Lung (tissue), 12 donors: Measurements from ENCODE around the gene PHETA2. TPM values are rescaled to one million over a fixed set of nuclear protein-coding genes. Genes with fewer than 3 reads are reported as not detected.

Source experiments
- ATAC-seq: fragments of 200-7000 bp; cut with Tn5 transposase; one replicate; pipeline ENCODE4 v1.9.1; 2020; ENCODE audit warnings: moderate number of reproducible peaks; ENCODE audit not compliant: insufficient read depth, low FRiP score
- DNase-seq, 3 donors: peaks; one replicate each; pipeline ENCODE4 v3.0.0-alpha.2; 2013 to 2017
- H3K27ac ChIP-seq, 2 donors: one replicate each; pipeline ENCODE4 v1.5.1; 2013; ENCODE audit warnings: mild to moderate bottlenecking in 2 of 2, moderate library complexity in 2 of 2, control low read depth in 1 of 2, inconsistent platforms in 1 of 2, low read depth in 1 of 2, low read length in 1 of 2
- H3K27me3 ChIP-seq, 3 donors: one replicate each; pipeline ENCODE4 v1.5.1; 2013; ENCODE audit warnings: low read length in 2 of 3; ENCODE audit not compliant: control insufficient read depth in 3 of 3, insufficient read depth in 3 of 3
- H3K36me3 ChIP-seq, 4 donors: one replicate each; pipeline ENCODE4 v1.5.1; 2013; ENCODE audit warnings: low read length in 4 of 4, mild to moderate bottlenecking in 1 of 4, moderate library complexity in 1 of 4; ENCODE audit not compliant: control insufficient read depth in 4 of 4, insufficient read depth in 4 of 4
- H3K4me1 ChIP-seq, 5 donors: one replicate each; pipeline ENCODE4 v1.5.1; 2013; ENCODE audit warnings: low read length in 5 of 5, mild to moderate bottlenecking in 2 of 5, moderate library complexity in 1 of 5; ENCODE audit not compliant: control insufficient read depth in 5 of 5, insufficient read depth in 5 of 5
- H3K4me3 ChIP-seq: one replicate; pipeline ENCODE4 v1.5.1; 2013; ENCODE audit warnings: mild to moderate bottlenecking, control low read depth, moderate library complexity
- H3K9ac ChIP-seq, 2 donors: one replicate each; pipeline ENCODE4 v1.5.1; 2013; ENCODE audit warnings: low read length in 2 of 2, control low read depth in 1 of 2; ENCODE audit not compliant: insufficient read depth in 1 of 2
- H3K9me3 ChIP-seq, 4 donors: one replicate each; pipeline ENCODE4 v1.5.1; 2013; ENCODE audit warnings: low read length in 3 of 4, mild to moderate bottlenecking in 1 of 4, moderate library complexity in 1 of 4; ENCODE audit not compliant: control insufficient read depth in 4 of 4, insufficient read depth in 3 of 4
- WGBS, 2 donors: extraction: QIAGEN DNeasy Blood & Tissue Kit; methylation state at CpG; one replicate each; pipeline ENCODE4 v1.1.7; 2013; 5-methylcytosine and 5-hydroxymethylcytosine counted together
- polyA plus RNA-seq, 2 donors: library from polyadenylated mRNA; stranded (reverse); fragments of 200-250 nt; gene quantifications; one replicate each; pipeline ENCODE4 v1.2.1, GENCODE V29; 2013
- total RNA-seq, 2 donors: library from RNA; depleted of rRNA in 1 of 2; stranded (reverse); fragments of >200 nt in 1 of 2; gene quantifications; one replicate each; pipeline ENCODE4 v1.2.1, GENCODE V29; 2014 to 2021
- TF ChIP-seq, protein P1 (sequence below): IDR thresholded peaks from 2 replicates; pipeline ENCODE4 v1.5.1; 2012; ENCODE audit warnings: mild to moderate bottlenecking; ENCODE audit errors: control extremely low read depth, extremely low read depth
- donor health status: control.
- donor health status: control.
- donor health status: Bipolar disorder and iron deficiency.
- donor health status: healthy.
- donor health status: DM: yes; HTN: yes; CAD: no.

The PHETA2 gene
- total and polyA plus RNA-seq, 4 donors, result 11.8 to 18.1 (median 13.5) TPM

DNA sequence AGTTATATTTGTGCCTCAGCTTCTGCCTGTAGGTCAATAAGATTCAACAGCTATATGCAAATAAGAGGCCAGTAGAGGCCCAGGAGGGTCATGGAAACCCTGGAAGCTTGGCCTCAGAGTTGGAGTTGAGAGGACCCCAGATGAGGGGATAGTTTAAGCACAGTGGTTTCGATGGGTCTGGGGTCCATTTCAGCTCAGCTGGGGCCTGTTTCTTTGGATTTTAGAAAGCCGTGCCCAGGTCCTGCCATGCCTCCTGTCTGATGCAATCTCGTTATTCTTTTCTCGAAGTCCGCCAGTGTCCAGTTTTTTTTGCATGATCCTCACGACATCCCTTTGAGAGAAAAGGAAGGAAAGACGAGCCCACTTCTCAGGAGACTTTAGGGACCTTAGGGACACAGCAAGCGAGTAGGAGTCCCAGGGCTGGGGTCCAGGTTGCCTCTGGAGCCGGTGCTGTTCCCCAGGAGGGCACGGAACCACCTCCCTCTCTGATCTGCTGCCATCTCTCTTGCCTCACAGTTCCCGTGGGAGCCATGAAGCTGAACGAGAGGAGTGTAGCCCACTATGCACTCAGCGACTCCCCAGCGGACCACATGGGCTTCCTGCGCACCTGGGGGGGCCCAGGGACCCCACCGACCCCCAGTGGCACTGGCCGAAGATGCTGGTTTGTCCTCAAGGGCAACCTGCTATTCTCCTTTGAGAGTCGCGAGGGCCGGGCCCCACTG, 2.9 kb downstream of the PHETA2 start:
- no peak overlapping the region for H3K27ac ChIP-seq
- TF ChIP-seq, protein P1, sequence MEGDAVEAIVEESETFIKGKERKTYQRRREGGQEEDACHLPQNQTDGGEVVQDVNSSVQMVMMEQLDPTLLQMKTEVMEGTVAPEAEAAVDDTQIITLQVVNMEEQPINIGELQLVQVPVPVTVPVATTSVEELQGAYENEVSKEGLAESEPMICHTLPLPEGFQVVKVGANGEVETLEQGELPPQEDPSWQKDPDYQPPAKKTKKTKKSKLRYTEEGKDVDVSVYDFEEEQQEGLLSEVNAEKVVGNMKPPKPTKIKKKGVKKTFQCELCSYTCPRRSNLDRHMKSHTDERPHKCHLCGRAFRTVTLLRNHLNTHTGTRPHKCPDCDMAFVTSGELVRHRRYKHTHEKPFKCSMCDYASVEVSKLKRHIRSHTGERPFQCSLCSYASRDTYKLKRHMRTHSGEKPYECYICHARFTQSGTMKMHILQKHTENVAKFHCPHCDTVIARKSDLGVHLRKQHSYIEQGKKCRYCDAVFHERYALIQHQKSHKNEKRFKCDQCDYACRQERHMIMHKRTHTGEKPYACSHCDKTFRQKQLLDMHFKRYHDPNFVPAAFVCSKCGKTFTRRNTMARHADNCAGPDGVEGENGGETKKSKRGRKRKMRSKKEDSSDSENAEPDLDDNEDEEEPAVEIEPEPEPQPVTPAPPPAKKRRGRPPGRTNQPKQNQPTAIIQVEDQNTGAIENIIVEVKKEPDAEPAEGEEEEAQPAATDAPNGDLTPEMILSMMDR, result no peak
- no peak for DNase-seq

DNA sequence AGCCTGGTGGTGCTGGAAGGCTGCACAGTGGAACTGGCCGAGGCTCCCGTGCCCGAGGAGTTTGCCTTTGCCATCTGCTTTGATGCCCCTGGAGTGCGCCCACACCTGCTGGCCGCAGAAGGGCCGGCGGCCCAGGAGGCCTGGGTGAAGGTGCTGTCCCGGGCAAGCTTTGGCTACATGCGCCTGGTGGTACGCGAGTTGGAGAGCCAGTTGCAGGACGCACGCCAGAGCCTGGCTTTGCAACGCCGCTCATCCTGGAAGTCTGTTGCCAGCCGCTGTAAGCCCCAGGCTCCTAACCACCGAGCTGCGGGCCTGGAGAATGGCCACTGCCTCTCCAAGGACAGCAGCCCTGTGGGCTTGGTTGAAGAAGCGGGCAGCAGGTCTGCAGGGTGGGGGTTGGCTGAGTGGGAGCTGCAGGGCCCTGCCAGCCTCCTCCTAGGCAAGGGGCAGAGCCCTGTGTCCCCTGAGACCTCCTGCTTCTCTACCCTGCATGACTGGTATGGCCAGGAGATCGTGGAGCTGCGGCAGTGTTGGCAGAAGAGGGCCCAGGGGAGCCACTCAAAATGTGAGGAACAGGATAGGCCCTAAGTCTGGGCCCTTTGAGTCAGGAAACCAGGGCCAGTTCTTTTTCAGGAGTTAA, 3.6 kb downstream of the PHETA2 start:
- Histone ChIP-seq H3K4me3 (no peak overlapping the region), H3K27ac (peak overlapping the region in 1 of 2 donors; percentile 95), H3K9ac (no peak overlapping the region), H3K36me3 (peaks cover 3 to 15% (median 15%) of the 10 kb centered on the region in 4 donors), H3K27me3 (no peaks in the 10 kb centered on the region), H3K4me1 (peaks cover 11 to 47% (median 20%) of the 10 kb centered on the region in 5 donors), H3K9me3 (no peaks in the 10 kb centered on the region)
- 92 to 97% methylated on average over 20 to 21 of the region's 21 CpGs for WGBS, 2 donors
- DNase-seq (no peak), ATAC-seq (no peak)
- TF ChIP-seq, protein P1, result no peak

More for the DNA sequence above, 2.9 kb downstream of the PHETA2 start:
- Histone ChIP-seq H3K27me3 (no peaks in the 10 kb centered on the region), H3K4me3 (no peak overlapping the region), H3K9me3 (no peaks in the 10 kb centered on the region), H3K36me3 (peaks cover 0 to 11% (median 10%) of the 10 kb centered on the region in 4 donors), H3K9ac (no peak overlapping the region), H3K4me1 (peaks cover 11 to 47% (median 20%) of the 10 kb centered on the region in 5 donors)
- no peak for ATAC-seq
- WGBS, 2 donors, result 95 to 96% methylated on average over 20 of the region's 20 CpGs

DNA sequence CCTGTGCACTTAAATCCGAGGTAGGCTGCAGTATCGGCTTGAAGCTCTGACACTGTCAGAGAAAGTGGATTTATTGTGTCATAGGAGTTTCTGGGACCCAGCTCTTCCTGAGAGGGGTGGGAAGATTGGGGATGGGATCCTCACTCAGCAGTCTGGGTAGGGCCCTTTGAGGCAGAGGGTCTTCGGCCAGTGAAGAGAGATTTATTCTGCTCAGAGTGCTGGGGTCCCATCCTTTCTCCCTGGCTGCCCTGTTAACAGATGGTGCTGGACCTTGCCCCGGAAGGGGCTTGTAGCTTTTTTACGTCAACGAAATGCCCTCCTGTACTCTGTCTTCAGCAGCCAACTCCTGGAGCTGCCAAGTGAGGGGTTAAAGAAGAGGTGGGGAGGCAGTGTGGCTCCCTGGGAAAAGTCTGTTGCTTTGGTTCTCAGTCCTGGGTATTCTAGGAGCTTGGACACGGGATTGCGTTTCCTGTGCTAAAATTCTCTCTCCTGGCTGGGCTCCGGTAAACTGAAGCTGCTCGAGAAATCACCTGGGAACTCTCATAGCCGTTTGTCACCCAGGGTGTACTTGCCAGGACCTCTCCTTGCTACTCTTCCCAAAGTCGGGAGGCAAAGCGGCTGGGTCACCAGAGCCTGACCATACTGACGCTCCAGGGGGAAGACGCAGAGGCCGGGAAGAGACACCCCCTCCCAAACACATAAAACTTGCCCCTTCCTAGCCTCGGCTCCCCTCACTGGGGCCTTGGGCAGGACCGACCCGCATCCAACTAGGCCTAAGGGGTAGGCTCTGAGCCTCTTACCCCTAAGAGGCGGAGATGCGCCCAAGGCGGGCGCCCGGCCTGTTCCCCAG, 4.6 kb downstream of the PHETA2 start:
- peak overlapping the region; percentile 83 to 84 for H3K9ac ChIP-seq
- H3K27me3 ChIP-seq, result no peaks in the 10 kb centered on the region
- ATAC-seq (no peak), DNase-seq (peak in 2 of 3 donors; percentile 1 to 27)
- peak overlapping the region; percentile 95 to 98 for H3K27ac ChIP-seq
- H3K4me3 ChIP-seq, result no peak overlapping the region
- H3K36me3 ChIP-seq, result peaks cover 11 to 23% (median 18%) of the 10 kb centered on the region in 4 donors
- peaks cover 11 to 41% (median 17%) of the 10 kb centered on the region in 5 donors for H3K4me1 ChIP-seq
- TF ChIP-seq, protein P1, result no peak
- no peaks in the 10 kb centered on the region for H3K9me3 ChIP-seq
- WGBS, 2 donors, result 52 to 62% methylated on average over 24 of the region's 24 CpGs
